Psoas muscle (tissue), 8 donors: ENCODE data around the gene PPP2R5B. TPM values are rescaled to one million over a fixed set of nuclear protein-coding genes. Genes with fewer than 3 reads are reported as not detected.

Source experiments
- ATAC-seq, 4 donors: fragments of 200-7000 bp; cut with Tn5 transposase; one replicate each; pipeline ENCODE4 v1.9.1; 2020; ENCODE audit warnings: moderate library complexity in 3 of 4, mild to moderate bottlenecking in 2 of 4
- DNase-seq, 2 donors: peaks; one replicate each; pipeline ENCODE4 v3.0.0-alpha.2; 2020
- H3K27ac ChIP-seq: fragments of 200-600 bp; one replicate; pipeline ENCODE4 v1.8.0; 2022
- H3K27me3 ChIP-seq, 3 donors: fragments of 200-600 bp in 1 of 3; one replicate each; pipeline versions ENCODE4 v1.6.1 to v1.8.0; 2013 to 2022; ENCODE audit warnings: low read length in 2 of 3, mild to moderate bottlenecking in 2 of 3, moderate library complexity in 1 of 3; ENCODE audit not compliant: insufficient read depth in 3 of 3
- H3K36me3 ChIP-seq, 2 donors: fragments of 200-600 bp in 1 of 2; one replicate each; pipeline versions ENCODE4 v1.6.1 to v1.8.0; 2013 to 2022; ENCODE audit warnings: low read depth in 1 of 2, mild to moderate bottlenecking in 1 of 2, moderate library complexity in 1 of 2; ENCODE audit not compliant: insufficient read depth in 1 of 2
- H3K4me1 ChIP-seq: fragments of 200-600 bp; one replicate; pipeline ENCODE4 v1.8.0; 2022
- H3K4me3 ChIP-seq: fragments of 200-600 bp; one replicate; pipeline ENCODE4 v1.8.0; 2022; ENCODE audit warnings: mild to moderate bottlenecking
- H3K9me3 ChIP-seq: fragments of 200-600 bp; one replicate; pipeline ENCODE4 v1.8.0; 2022
- CTCF ChIP-seq: fragments of 200-600 bp; IDR thresholded peaks from one replicate; pipeline ENCODE4 v1.8.0; 2022; ENCODE audit warnings: antibody characterized with exemption
- WGBS, 3 donors: extraction: QIAGEN DNeasy Blood & Tissue Kit; methylation state at CpG; one replicate each; pipeline versions ENCODE4 v1.1.6 to v1.1.7; 2013; 5-methylcytosine and 5-hydroxymethylcytosine counted together
- intact Hi-C, 2 donors: fragments of 100-400 bp; cut with DNase I; formaldehyde crosslinking; loops; one replicate each; pipeline versions ENCODE4 v1.11.0 to v1.14.2; 2022
- polyA plus RNA-seq, 3 donors: library from polyadenylated mRNA; stranded (reverse); fragments of 200-250 nt; gene quantifications; one replicate each; pipeline ENCODE4 v1.2.3, GENCODE V29; 2013
- total RNA-seq, 4 donors: library from RNA; stranded (reverse); fragmentation: NEBNext Ultra II Directional in 2 of 4; extraction: Animal tissue kit (Norgen Biotek cat#: 25700) in 2 of 4; gene quantifications; one replicate each; pipeline versions ENCODE4 v1.2.1 to v1.2.4, GENCODE V29; 2021 to 2023
- donor health status: healthy with polysubstance abuse.
- donor health status: DM: no; HTN: no; CAD: no; lungs with moderate emphysema.
- donor health status: Bipolar disorder and iron deficiency.
- donor health status: healthy.
- donor health status: DM: yes; HTN: yes; CAD: no.
- donor health status: DM: no; HTN: no; CAD: no.
- donor health status: DM: no; HTN: no; CAD: no.
- donor health status: DM: yes; HTN: yes; CAD: no.

The PPP2R5B gene
- total and polyA plus RNA-seq, 7 donors, result 13.2 to 36.1 (median 17.2) TPM

DNA sequence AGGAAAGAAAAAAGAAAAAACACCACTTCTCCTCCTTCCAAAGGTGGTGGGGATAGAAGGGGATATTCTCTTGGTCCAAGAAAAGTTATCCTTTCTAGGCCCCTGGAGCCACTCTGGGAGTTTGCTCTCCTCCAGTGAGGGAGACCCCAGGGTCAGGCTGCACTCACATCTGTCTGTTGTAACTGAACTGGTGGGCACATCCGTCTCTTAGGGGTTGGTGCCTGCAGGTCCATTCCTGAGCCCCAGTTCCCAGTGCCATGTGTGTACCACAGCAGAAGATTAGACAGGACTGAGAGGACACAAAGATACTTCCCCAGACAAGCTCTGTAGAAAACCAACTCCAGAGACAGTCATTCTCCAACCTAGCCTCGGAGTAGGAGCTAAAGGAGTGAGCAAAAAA is 4.4 kb upstream of the PPP2R5B start:
- WGBS, 3 donors, result 70 to 75% (median 75%) methylated on average over 2 of the region's 2 CpGs
- Histone ChIP-seq H3K4me1 (peaks cover 33% of the 10 kb centered on the region), H3K9me3 (no peaks in the 10 kb centered on the region), H3K27me3 (no peaks in the 10 kb centered on the region), H3K4me3 (no peak overlapping the region), H3K36me3 (no peaks in the 10 kb centered on the region), H3K27ac (peak overlapping the region; percentile 84)
- no peak for TF ChIP-seq CTCF
- intact Hi-C loops, result no loop called here
- ATAC-seq (no peak), DNase-seq (no peak)

DNA sequence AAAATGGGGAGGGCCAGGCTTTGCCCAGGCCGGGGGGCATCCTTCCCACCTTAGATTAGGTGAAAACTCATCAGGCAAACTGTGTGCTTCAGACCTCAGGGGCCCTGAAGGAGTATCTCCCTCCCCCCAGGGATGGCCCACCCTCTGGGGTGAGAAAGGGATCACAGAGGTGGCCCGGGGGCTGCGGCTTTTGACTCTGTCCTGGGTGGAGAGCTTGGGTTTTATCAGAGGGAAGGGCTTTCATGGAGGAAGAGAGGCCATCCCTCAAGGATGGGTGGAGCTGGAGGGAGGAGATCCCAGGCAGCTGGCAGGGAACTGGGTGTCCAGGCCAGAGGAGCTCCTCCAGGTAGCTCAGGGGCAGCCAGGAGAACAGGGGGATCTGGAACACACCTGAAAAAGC is 3.1 kb upstream of the PPP2R5B start:
- TF ChIP-seq CTCF, result no peak

GRCh38 chr11:64923151-64923661 is 1.3 kb upstream of the PPP2R5B start:
- DNase-seq (no peak), ATAC-seq (no peak)
- TF ChIP-seq CTCF, result no peak
- peaks cover 25% of the 10 kb centered on the region for H3K4me1 ChIP-seq
- H3K27ac ChIP-seq, result peak overlapping the region; percentile 97
- 76 to 89% (median 85%) methylated on average over 11 of the region's 11 CpGs for WGBS, 3 donors
- no peaks in the 10 kb centered on the region for H3K9me3 ChIP-seq
- H3K27me3 ChIP-seq, result no peaks in the 10 kb centered on the region
- H3K4me3 ChIP-seq, result peak overlapping the region; percentile 99
- intact Hi-C loops, result no loop called here
- H3K36me3 ChIP-seq, result peaks cover 0 to 20% of the 10 kb centered on the region in 2 donors

More for the DNA sequence above, 3.1 kb upstream of the PPP2R5B start:
- Histone ChIP-seq H3K27me3 (no peaks in the 10 kb centered on the region), H3K9me3 (no peaks in the 10 kb centered on the region), H3K27ac (no peak overlapping the region), H3K4me1 (peaks cover 27% of the 10 kb centered on the region), H3K36me3 (peaks cover 0 to 1% of the 10 kb centered on the region in 2 donors), H3K4me3 (no peak overlapping the region)
- WGBS, 3 donors, result 56 to 59% (median 57%) methylated on average over 3 of the region's 3 CpGs
- intact Hi-C loops, result no loop called here
- DNase-seq, result peak in 1 of 2 donors; percentile 28
- no peak for ATAC-seq

GRCh38 chr11:64924910-64925284 is 408 bp downstream of the PPP2R5B start:
- H3K4me3 ChIP-seq, result peak overlapping the region; percentile 99
- 0 to 1% (median 0%) methylated on average over 22 to 24 of the region's 24 CpGs for whole genome bisulfite sequencing, 3 donors
- H3K36me3 ChIP-seq, result peaks cover 2 to 37% of the 10 kb centered on the region in 2 donors
- H3K27ac ChIP-seq, result peak overlapping the region; percentile 97
- DNase-seq (peak in 1 of 2 donors; percentile 58), ATAC-seq (peak in 2 of 4 donors; percentile 4 to 6)
- H3K27me3 ChIP-seq, result no peaks in the 10 kb centered on the region
- no peaks in the 10 kb centered on the region for H3K9me3 ChIP-seq
- peaks cover 17% of the 10 kb centered on the region for H3K4me1 ChIP-seq
- intact Hi-C loops, result loop anchor here in 1 of 2 donors (5.0 kb wide), 2 partner anchors 87 to 102 kb away; partner anchors contain the start of genes ARL2 and SNX15
- no peak for TF ChIP-seq CTCF
